ENCODE data around the gene RHEB. TPM values are rescaled to one million over a fixed set of nuclear protein-coding genes. Genes with fewer than 3 reads are reported as not detected.

Gene RHEB
- total and polyA plus RNA-seq, 2 experiments from 2014 or later = 101 to 239 TPM

GRCh38 chr7:151427705-151428377 is 91.9 kb downstream of the RHEB start:
- Mint-ChIP-seq H3K9me3 (peaks cover 4% of the 10 kb centered on the region; the same call in 2 of the 3 replicates), H3K27me3 (ENCODE audit: insufficient read depth, low read depth, poor library complexity) (peaks cover 7% of the 10 kb centered on the region), H3K4me1 (peaks cover 28% of the 10 kb centered on the region), H3K36me3 (ENCODE audit: low read depth) (no peaks in the 10 kb centered on the region), H3K4me3 (no peak overlapping the region), H3K27ac (no peak overlapping the region)
- ATAC-seq = no peak
- H3K4me3 ChIP-seq = no peak overlapping the region
- no peaks in the 10 kb centered on the region for H3K79me2 ChIP-seq (replicated peaks; ENCODE audit: insufficient read depth)
- peaks cover 25% of the 10 kb centered on the region for H3K4me1 ChIP-seq (ENCODE audit: insufficient read depth)
- no peaks in the 10 kb centered on the region for H3K27me3 ChIP-seq (ENCODE audit: insufficient read depth)
- H2AFZ ChIP-seq = no peak overlapping the region
- H3K9me2 ChIP-seq (ENCODE audit: insufficient read depth) = no peaks in the 10 kb centered on the region
- no peak for DNase-seq (ENCODE audit: low spot score)
- H3F3A ChIP-seq (replicated peaks; ENCODE audit: low read depth) = no peaks in the 10 kb centered on the region
- no peaks in the 10 kb centered on the region; the same call in 1 of the 2 replicates for H3K36me3 ChIP-seq (ENCODE audit: insufficient read depth)
- no peak overlapping the region for H3K4me2 ChIP-seq
- TF ChIP-seq EZH2 (IDR thresholded peaks at IDR 0.05; ENCODE audit: low read depth, unreplicated experiment) (no peak), CTCF (conservative IDR thresholded peaks at IDR 0.05; ENCODE audit: low read depth in 2 of 2) (no peak), NANOG (IDR thresholded peaks at IDR 0.05; ENCODE audit: borderline replicate concordance) (no peak), CREB1 (CRISPR knock-in tag; IDR thresholded peaks at IDR 0.05; ENCODE audit: low read depth) (no peak), ZNF331 (CRISPR knock-in tag; IDR thresholded peaks at IDR 0.05; ENCODE audit: low read depth) (no peak), POLR2AphosphoS5 (IDR thresholded peaks at IDR 0.05; ENCODE audit: low read depth) (no peak)
- H4K20me1 ChIP-seq (replicated peaks; ENCODE audit: insufficient read depth) = no peaks in the 10 kb centered on the region
- no peak overlapping the region for H3K27ac ChIP-seq (ENCODE audit: low read depth)

GRCh38 chr7:151426904-151427704 is 92.6 kb downstream of the RHEB start:
- Histone ChIP-seq H4K20me1 (replicated peaks; ENCODE audit: insufficient read depth) (no peaks in the 10 kb centered on the region), H2AFZ (no peak overlapping the region), H3K4me2 (no peak overlapping the region), H3K79me2 (replicated peaks; ENCODE audit: insufficient read depth) (no peaks in the 10 kb centered on the region), H3K9me2 (ENCODE audit: insufficient read depth) (no peaks in the 10 kb centered on the region), H3K27ac (ENCODE audit: low read depth) (no peak overlapping the region), H3F3A (replicated peaks; ENCODE audit: low read depth) (no peaks in the 10 kb centered on the region), H3K27me3 (ENCODE audit: insufficient read depth) (no peaks in the 10 kb centered on the region), H3K36me3 (ENCODE audit: insufficient read depth) (no peaks in the 10 kb centered on the region; the same call in 1 of the 2 replicates), H3K4me3 (no peak overlapping the region), H3K4me1 (ENCODE audit: insufficient read depth) (peaks cover 25% of the 10 kb centered on the region)
- DNase-seq (ENCODE audit: low spot score) (no peak), ATAC-seq (no peak)
- H3K9me3 Mint-ChIP-seq = peaks cover 11% of the 10 kb centered on the region
- H3K4me3 Mint-ChIP-seq = no peak overlapping the region
- no peak overlapping the region for H3K27ac Mint-ChIP-seq
- peaks cover 2% of the 10 kb centered on the region; the same call in 1 of the 3 replicates for H3K36me3 Mint-ChIP-seq (ENCODE audit: low read depth)
- H3K4me1 Mint-ChIP-seq = peaks cover 28% of the 10 kb centered on the region
- no peak for TF ChIP-seq JUNB (IDR thresholded peaks at IDR 0.05; ENCODE audit: unreplicated experiment)
- TF ChIP-seq ETS1 (IDR thresholded peaks at IDR 0.05) = no peak
- peaks cover 7% of the 10 kb centered on the region for H3K27me3 Mint-ChIP-seq (ENCODE audit: insufficient read depth, low read depth, poor library complexity)

Measured in GM23338 (cell line).